Left lung (tissue), 10 donors: ENCODE measurements around the gene GABARAPL1. TPM values are rescaled to one million over a fixed set of nuclear protein-coding genes. Genes with fewer than 3 reads are reported as not detected.
A peak's percentile ranks its signal among the peaks of the same experiment; 100 is the strongest.

Experiments
- ATAC-seq: fragments of 200-7000 bp; cut with Tn5 transposase; one replicate; pipeline ENCODE4 v1.9.1; 2020; ENCODE audit warnings: moderate library complexity
- DNase-seq, 4 donors: peaks; one replicate each; pipeline ENCODE4 v3.0.0-alpha.2; 2013 to 2020
- H3K27ac ChIP-seq, 2 donors: fragments of 200-600 bp; sonication (generic) in 1 of 2; one replicate each; pipeline versions ENCODE4 v1.5.0 to v1.8.0; 2020 to 2021
- H3K27me3 ChIP-seq, 2 donors: fragments of 200-600 bp; sonication (generic) in 1 of 2; one replicate each; pipeline versions ENCODE4 v1.5.0 to v1.8.0; 2020 to 2021
- H3K36me3 ChIP-seq, 2 donors: fragments of 200-600 bp; sonication (generic) in 1 of 2; one replicate each; pipeline versions ENCODE4 v1.5.0 to v1.8.0; 2020 to 2021
- H3K4me1 ChIP-seq, 2 donors: fragments of 200-600 bp; one replicate each; pipeline ENCODE4 v1.8.0; 2021
- H3K4me3 ChIP-seq, 2 donors: fragments of 200-600 bp; sonication (generic) in 1 of 2; one replicate each; pipeline versions ENCODE4 v1.5.0 to v1.8.0; 2020 to 2021; ENCODE audit warnings: mild to moderate bottlenecking in 1 of 2
- H3K9me3 ChIP-seq, 2 donors: fragments of 200-600 bp; sonication (generic) in 1 of 2; one replicate each; pipeline versions ENCODE4 v1.5.0 to v1.8.0; 2020 to 2021
- intact Hi-C, 2 donors: fragments of 100-400 bp; cut with DNase I; formaldehyde crosslinking; loops; one replicate each; pipeline versions ENCODE4 v1.11.2 to v1.14.2; 2022
- polyA plus RNA-seq, 6 donors: library from polyadenylated mRNA; unstranded; fragments of 120-200 nt; gene quantifications; one replicate each; pipeline ENCODE4 v1.2.1, GENCODE V29; 2013; ENCODE audit not compliant: insufficient read length in 6 of 6
- total RNA-seq, 2 donors: library from RNA; stranded (reverse); fragmentation: NEBNext Ultra II Directional; extraction: Animal tissue kit (Norgen Biotek cat#: 25700); gene quantifications; one replicate each; pipeline ENCODE4 v1.2.1, GENCODE V29; 2021
- TF ChIP-seq, protein P1 (sequence below), 2 donors: fragments of 200-600 bp; sonication (generic) in 1 of 2; IDR thresholded peaks; one replicate each; pipeline versions ENCODE4 v1.5.0 to v1.8.0; 2021; ENCODE audit warnings: antibody characterized with exemption in 2 of 2
- donor health status: DM: no; HTN: yes; CAD: no.
- donor health status: DM: no; HTN: no; CAD: no.

The GABARAPL1 gene
- total and polyA plus RNA-seq, 8 donors: 38.6 to 68.4 (median 48.4) TPM

DNA sequence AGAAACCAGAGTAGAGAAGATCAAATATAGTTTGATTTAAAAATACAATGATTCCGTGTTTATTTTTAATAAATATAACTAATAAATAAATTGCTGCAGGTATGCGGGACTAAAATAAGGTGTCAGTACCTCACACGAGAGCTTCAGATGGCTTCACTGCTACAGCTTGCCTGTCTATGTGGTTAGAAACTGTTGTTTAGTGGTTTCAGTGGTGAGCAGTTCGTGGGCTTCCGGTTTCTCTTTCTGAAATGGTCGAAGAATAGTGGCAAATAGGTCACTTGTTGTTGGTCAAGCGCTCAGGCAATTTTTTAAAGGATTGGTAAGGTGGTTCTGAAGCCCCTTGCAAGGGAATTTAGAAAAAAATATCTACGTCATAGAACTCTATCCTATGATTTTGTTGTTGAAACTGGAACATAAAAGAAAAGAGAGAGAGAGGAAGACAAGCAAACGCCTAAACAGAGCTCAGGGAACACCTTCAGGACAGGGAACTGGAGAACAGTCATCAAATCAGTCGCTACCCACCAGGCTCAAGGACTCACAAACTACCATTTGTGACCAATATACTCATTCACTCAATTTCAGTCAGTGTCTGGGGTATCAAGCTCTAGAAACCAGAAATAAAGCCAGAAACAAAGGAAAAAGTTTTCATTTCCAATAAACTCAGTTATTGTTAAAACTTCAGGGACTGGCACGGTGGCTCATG is 31.3 kb downstream of the GABARAPL1 start:
- TF ChIP-seq, protein P1, sequence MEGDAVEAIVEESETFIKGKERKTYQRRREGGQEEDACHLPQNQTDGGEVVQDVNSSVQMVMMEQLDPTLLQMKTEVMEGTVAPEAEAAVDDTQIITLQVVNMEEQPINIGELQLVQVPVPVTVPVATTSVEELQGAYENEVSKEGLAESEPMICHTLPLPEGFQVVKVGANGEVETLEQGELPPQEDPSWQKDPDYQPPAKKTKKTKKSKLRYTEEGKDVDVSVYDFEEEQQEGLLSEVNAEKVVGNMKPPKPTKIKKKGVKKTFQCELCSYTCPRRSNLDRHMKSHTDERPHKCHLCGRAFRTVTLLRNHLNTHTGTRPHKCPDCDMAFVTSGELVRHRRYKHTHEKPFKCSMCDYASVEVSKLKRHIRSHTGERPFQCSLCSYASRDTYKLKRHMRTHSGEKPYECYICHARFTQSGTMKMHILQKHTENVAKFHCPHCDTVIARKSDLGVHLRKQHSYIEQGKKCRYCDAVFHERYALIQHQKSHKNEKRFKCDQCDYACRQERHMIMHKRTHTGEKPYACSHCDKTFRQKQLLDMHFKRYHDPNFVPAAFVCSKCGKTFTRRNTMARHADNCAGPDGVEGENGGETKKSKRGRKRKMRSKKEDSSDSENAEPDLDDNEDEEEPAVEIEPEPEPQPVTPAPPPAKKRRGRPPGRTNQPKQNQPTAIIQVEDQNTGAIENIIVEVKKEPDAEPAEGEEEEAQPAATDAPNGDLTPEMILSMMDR (IDR thresholded peaks at IDR 0.05): no peak
- Histone ChIP-seq H3K4me3 (peak overlapping the region in 1 of 2 donors; percentile 10), H3K4me1 (no peaks in the 10 kb centered on the region), H3K9me3 (no peaks in the 10 kb centered on the region), H3K36me3 (no peaks in the 10 kb centered on the region), H3K27ac (no peak overlapping the region), H3K27me3 (no peaks in the 10 kb centered on the region)
- ATAC-seq (no peak), DNase-seq (no peak)
- intact Hi-C loops: no loop called here

DNA sequence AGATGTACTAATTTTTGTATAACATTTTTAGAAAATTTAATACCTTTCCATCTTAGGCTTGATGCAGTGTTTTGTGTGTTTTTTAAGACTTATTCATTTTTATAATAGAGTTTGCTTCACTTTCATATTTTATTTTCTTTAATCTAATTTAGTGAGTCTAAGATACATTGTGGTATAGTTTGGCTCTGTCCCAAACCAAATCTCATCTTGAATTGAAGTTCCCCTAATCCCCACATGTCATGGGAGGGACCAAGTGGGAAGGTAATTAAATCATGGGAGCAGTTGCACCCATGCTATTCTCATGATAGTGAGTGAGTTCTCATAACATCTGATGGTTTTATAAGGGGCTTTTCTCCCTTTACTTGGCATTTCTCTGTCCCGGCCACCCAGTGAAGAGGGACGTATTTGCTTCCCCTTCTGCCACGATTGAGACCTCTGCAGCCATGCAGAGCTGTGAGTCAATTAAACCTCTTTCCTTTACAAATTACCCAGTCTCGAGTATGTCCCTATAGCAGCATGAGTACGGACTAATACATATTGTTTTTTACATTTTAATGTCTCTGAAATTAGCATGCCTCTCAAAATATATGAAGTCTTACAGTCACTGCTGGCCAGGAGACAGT is 34.9 kb downstream of the GABARAPL1 start:
- no peak for ATAC-seq

DNA sequence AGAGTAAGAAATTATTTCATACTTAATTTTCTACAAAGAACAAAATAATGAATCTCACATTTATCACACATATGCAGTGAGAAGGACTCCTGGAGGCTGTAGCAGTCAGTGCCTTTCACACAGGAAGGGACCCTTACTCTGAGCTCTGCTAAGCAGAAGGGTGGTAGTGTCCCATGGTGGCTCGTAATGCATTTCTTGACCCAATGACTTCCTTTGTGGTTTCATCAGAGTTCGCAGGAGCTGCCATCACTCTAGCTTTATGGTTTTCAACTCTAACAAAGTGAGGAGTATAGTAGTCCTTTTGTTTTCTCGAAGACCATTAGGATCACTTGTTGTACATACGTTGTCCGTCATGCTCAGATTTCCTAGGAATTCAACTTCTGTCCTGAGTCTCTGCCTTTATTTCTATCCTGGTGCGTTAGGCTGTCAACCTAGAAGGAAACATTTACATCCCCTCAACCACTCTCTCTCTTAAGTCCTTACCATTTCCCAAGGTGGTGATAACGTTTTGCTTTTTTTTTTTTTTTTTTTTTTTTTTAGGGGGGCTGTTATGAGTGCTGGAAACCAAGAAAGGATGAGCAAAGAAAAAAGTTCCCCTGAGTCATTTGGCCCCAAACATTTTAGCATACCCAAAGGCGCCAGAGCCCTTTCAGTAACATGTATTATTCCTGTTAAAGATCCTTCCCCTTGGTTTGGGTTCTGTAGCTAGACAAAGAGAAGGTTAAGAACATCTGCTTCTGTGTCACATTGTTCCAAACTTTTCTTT is 37.2 kb downstream of the GABARAPL1 start:
- intact Hi-C loops: no loop called here
- Histone ChIP-seq H3K4me1 (no peaks in the 10 kb centered on the region), H3K27me3 (no peaks in the 10 kb centered on the region), H3K4me3 (no peak overlapping the region), H3K27ac (no peak overlapping the region), H3K9me3 (peaks cover 0 to 7% of the 10 kb centered on the region in 2 donors), H3K36me3 (no peaks in the 10 kb centered on the region)
- DNase-seq: no peak
- TF ChIP-seq, protein P1 (IDR thresholded peaks at IDR 0.05): no peak
- ATAC-seq: no peak

More for the DNA sequence above, 34.9 kb downstream of the GABARAPL1 start:
- TF ChIP-seq, protein P1 (IDR thresholded peaks at IDR 0.05): no peak
- H3K4me3 ChIP-seq: no peak overlapping the region
- H3K36me3 ChIP-seq: no peaks in the 10 kb centered on the region
- H3K4me1 ChIP-seq: no peaks in the 10 kb centered on the region
- no peak overlapping the region for H3K27ac ChIP-seq
- H3K27me3 ChIP-seq: no peaks in the 10 kb centered on the region
- intact Hi-C loops: no loop called here
- no peak for DNase-seq
- H3K9me3 ChIP-seq: no peaks in the 10 kb centered on the region

DNA sequence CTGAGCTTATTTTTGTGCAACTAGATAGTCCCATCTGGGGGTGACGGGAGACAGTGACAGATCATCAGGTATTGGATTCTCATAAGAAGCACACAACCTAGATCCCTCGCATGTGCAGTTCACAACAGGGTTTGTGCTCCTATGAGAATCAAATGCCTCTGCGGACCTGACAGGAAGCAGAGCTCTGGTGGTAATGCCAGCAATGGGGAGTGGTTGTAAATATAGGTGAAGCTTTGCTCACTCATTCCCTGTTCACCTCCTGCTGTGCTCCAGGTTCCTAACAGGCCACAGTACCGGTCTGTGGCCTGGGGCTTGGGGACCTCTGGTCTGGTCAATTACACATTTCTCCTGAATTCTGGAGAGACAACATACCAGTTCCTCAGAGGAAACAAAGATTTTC is 39.0 kb downstream of the GABARAPL1 start:
- H3K4me3 ChIP-seq: no peak overlapping the region
- no peaks in the 10 kb centered on the region for H3K27me3 ChIP-seq
- DNase-seq: no peak
- ATAC-seq: no peak
- H3K27ac ChIP-seq: no peak overlapping the region
- intact Hi-C loops: no loop called here
- peaks cover 0 to 22% of the 10 kb centered on the region in 2 donors for H3K9me3 ChIP-seq
- no peaks in the 10 kb centered on the region for H3K4me1 ChIP-seq
- H3K36me3 ChIP-seq: no peaks in the 10 kb centered on the region
- TF ChIP-seq, protein P1 (IDR thresholded peaks at IDR 0.05): no peak

DNA sequence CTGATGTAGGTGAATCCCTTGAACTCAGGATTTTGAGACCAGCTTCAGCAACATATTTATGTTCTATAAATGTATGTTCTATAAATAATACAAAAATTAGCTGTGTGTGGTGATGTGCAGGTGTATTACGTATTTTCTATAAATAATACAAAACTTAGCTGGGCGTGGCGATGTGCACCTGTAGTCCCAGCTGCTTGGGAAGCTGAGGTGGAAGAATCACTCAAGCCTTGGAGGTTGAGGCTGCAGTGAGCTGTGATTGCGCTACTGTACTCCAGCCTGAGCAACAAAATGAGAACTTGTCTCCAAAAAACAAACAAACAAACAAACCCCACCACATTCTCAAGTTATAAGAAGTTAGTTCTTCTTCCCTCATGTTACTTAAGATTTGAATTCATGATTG is 39.5 kb downstream of the GABARAPL1 start:
- Histone ChIP-seq H3K27me3 (no peaks in the 10 kb centered on the region), H3K36me3 (no peaks in the 10 kb centered on the region), H3K9me3 (peaks cover 0 to 25% of the 10 kb centered on the region in 2 donors), H3K4me1 (no peaks in the 10 kb centered on the region), H3K4me3 (no peak overlapping the region), H3K27ac (no peak overlapping the region)
- DNase-seq: no peak
- intact Hi-C loops: no loop called here
- ATAC-seq: no peak
- TF ChIP-seq, protein P1 (IDR thresholded peaks at IDR 0.05): no peak
